ENCODE data around the gene DOCK8.

DNA sequence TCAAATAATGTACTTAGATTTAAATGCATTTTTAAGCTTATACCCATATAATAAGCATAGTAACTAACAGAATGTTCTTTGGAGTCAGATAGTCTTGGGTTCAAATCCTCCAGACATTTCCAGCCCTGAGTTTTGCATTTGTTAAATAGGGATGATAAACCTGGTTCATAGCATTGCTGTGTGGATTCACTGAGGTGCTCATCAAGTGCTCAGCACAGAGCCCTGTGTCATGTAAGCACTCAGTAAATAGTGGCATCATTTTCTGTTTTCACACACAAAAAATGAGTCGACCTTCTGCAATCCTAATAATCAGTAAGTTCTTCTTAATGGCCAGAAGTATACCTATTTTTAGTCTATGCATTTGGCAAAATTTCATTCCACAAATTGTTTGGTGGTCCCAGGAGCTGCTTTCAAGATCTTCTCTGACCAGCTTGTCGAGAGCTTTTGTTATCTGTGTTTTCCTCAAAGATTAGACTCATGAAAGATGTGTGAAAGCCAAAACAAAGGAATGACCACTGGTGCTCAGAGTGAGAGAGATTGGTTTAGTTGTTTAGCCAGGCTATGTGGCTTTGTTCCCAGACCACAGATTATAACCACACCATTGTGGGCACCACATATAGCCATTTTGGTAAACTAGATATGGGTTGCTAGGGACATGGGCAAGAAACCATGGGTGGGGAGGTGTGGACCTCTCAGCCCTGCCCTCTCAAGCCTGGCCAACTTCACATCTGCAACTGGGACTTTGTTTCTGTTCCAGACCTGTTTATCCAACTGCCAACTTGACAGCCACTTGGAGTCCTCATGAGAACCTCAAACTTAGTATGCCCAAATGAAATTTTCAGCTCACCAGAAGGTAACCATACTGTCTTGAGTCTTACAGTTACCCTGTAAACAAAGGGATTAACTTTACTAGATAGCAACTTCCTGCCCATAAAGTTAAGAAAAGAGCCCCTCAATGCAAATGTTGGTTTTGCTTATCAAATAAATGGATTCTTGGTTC is 45.0 kb downstream of the DOCK8 start:
- TF ChIP-seq CTCF (IDR thresholded peaks at IDR 0.05): no peak
- no peak for TF ChIP-seq POLR2AphosphoS5 (IDR thresholded peaks at IDR 0.05)
